H1 (cell line): ENCODE results near the gene HYAL1.

Experiments
- CTCF ChIP-seq, 3 experiments: IDR thresholded peaks; 1 replicate in 2 of 3; 2 replicates in 1 of 3; pipeline versions ENCODE4 v1.5.1 to v1.6.1; 2011; ENCODE audit warnings: low read length in 3 of 3, mild to moderate bottlenecking in 3 of 3, inconsistent platforms in 2 of 3, low read depth in 1 of 3, moderate library complexity in 1 of 3; ENCODE audit not compliant: insufficient read depth in 1 of 3; ENCODE audit errors: control extremely low read depth in 1 of 3
- JUN ChIP-seq: IDR thresholded peaks from 2 replicates; pipeline ENCODE4 v1.6.1; 2011; ENCODE audit warnings: low read depth, mild to moderate bottlenecking, improper control_type of control experiment, low read length
- POLR2A ChIP-seq, 2 experiments: IDR thresholded peaks; 1 replicate in 1 of 2; 2 replicates in 1 of 2; pipeline ENCODE4 v1.6.1; 2011; ENCODE audit warnings: low read depth in 2 of 2, low read length in 2 of 2, mild to moderate bottlenecking in 2 of 2; ENCODE audit errors: control extremely low read depth in 1 of 2
- RNF2 ChIP-seq: fragments of 200-900, 300-1000 bp; sonication (generic); IDR thresholded peaks from 2 replicates; pipeline ENCODE4 v1.7.1; 2016; ENCODE audit warnings: borderline replicate concordance, low read depth, mild to moderate bottlenecking, antibody characterized with exemption, low read length; ENCODE audit not compliant: poor library complexity, severe bottlenecking; ENCODE audit errors: missing control alignments
- SP1 ChIP-seq: IDR thresholded peaks from 2 replicates; pipeline ENCODE4 v1.6.1; 2011; ENCODE audit warnings: low read depth, low read length

- TF ChIP-seq RNF2 (no peak), POLR2A (IDR thresholded peaks at IDR 0.05; ENCODE audit: control extremely low read depth in 1 of 2, low read depth in 2 of 2, low read length in 2 of 2) (no peak), CTCF (IDR thresholded peaks at IDR 0.05; ENCODE audit: control extremely low read depth in 1 of 3, insufficient read depth in 1 of 3, low read depth in 1 of 3, low read length in 3 of 3) (no peak), SP1 (no peak), JUN (no peak)
These were observed 35.1 kb downstream of the HYAL1 start for GRCh38 chr3:50268276-50268675.
